ENCODE data around the gene LRIG1. TPM values are rescaled to one million over a fixed set of nuclear protein-coding genes. Genes with fewer than 3 reads are reported as not detected.

Gene LRIG1
- total and polyA plus RNA-seq, 9 of the 15 experiments (the other 6 are each of a cell fraction or from before 2014, with no cell fraction given): 0.05 to 0.38 (median 0.13) TPM; not detected in 3

DNA sequence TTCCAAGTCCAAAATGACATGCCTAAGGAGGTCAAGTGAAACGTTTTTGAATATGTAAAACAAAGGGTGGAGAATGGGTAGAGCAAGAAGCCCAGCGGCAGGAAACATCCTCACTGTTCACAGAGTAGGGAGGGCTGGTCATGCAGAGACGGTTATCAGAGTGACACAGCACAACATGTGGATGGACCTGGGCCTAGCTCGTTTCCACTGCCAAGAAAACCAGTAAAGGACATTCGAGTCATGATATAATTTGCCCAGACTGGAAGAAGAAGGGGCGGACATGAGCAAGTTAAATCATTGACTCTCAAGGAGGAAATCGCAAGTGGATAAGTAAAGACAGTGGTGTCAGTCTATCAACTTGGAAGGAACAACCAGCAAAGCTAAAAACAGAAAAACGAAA, 89.3 kb downstream of the LRIG1 start (continued):
- no peak for TF ChIP-seq ARNT (IDR thresholded peaks at IDR 0.05)
- TF ChIP-seq KAT2B (IDR thresholded peaks at IDR 0.05; ENCODE audit: low read depth, low read length): no peak
- no peak for TF ChIP-seq ZKSCAN3 (CRISPR knock-in tag; IDR thresholded peaks at IDR 0.05)
- no peak for TF ChIP-seq BACH1 (tag; IDR thresholded peaks at IDR 0.05)
- TF ChIP-seq IFI16 (CRISPR knock-in tag; IDR thresholded peaks at IDR 0.05): no peak
- TF ChIP-seq CXXC5 (CRISPR knock-in tag; IDR thresholded peaks at IDR 0.05): no peak; the same call in 1 of the 2 replicates
- no peak for TF ChIP-seq RBM22 (IDR thresholded peaks at IDR 0.05; ENCODE audit: low read depth, low read length, poor library complexity, severe bottlenecking)
- no peak for TF ChIP-seq NR2C2 (CRISPR knock-in tag; IDR thresholded peaks at IDR 0.05)
- 0 out of 2 replicates have a peak, but pooled peaks have one; percentile 10 for TF ChIP-seq NR2C2 (tag; IDR thresholded peaks at IDR 0.05)
- TF ChIP-seq GABPB2 (CRISPR knock-in tag; conservative IDR thresholded peaks at IDR 0.05): no peak
- peak; percentile 82 for TF ChIP-seq L3MBTL2 (IDR thresholded peaks at IDR 0.05)
- no peak for TF ChIP-seq TRIM28 (IDR thresholded peaks at IDR 0.05)
- no peak for TF ChIP-seq USF1 (CRISPR knock-in tag; IDR thresholded peaks at IDR 0.05)
- no peak for TF ChIP-seq PTTG1 (tag; IDR thresholded peaks at IDR 0.05; ENCODE audit: low read depth)
- TF ChIP-seq ZNF766 (CRISPR knock-in tag; conservative IDR thresholded peaks at IDR 0.05): no peak
- TF ChIP-seq REST (IDR thresholded peaks at IDR 0.05; ENCODE audit: borderline replicate concordance): 0 out of 2 replicates have a peak, but pooled peaks have one; percentile 20
- TF ChIP-seq REST (CRISPR knock-in tag; IDR thresholded peaks at IDR 0.05; ENCODE audit: low read depth): no peak
- no peak for TF ChIP-seq SETDB1 (IDR thresholded peaks at IDR 0.05; ENCODE audit: low read length)
- no peak for TF ChIP-seq ASH1L (IDR thresholded peaks at IDR 0.05; ENCODE audit: borderline replicate concordance, low read depth, partially characterized antibody)
- TF ChIP-seq, protein P1, sequence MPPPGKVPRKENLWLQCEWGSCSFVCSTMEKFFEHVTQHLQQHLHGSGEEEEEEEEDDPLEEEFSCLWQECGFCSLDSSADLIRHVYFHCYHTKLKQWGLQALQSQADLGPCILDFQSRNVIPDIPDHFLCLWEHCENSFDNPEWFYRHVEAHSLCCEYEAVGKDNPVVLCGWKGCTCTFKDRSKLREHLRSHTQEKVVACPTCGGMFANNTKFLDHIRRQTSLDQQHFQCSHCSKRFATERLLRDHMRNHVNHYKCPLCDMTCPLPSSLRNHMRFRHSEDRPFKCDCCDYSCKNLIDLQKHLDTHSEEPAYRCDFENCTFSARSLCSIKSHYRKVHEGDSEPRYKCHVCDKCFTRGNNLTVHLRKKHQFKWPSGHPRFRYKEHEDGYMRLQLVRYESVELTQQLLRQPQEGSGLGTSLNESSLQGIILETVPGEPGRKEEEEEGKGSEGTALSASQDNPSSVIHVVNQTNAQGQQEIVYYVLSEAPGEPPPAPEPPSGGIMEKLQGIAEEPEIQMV (tag; conservative IDR thresholded peaks at IDR 0.05; ENCODE audit: low read depth): no peak
- TF ChIP-seq SRF (CRISPR knock-in tag; IDR thresholded peaks at IDR 0.05): no peak
